Measurements from ENCODE around the gene RRP15. TPM values are rescaled to one million over a fixed set of nuclear protein-coding genes. Genes with fewer than 3 reads are reported as not detected.

The RRP15 gene
- total and polyA plus RNA-seq, 9 of the 15 experiments (the other 6 are each of a cell fraction or from before 2014, with no cell fraction given), result 9.5 to 58.1 (median 29.3) TPM

DNA sequence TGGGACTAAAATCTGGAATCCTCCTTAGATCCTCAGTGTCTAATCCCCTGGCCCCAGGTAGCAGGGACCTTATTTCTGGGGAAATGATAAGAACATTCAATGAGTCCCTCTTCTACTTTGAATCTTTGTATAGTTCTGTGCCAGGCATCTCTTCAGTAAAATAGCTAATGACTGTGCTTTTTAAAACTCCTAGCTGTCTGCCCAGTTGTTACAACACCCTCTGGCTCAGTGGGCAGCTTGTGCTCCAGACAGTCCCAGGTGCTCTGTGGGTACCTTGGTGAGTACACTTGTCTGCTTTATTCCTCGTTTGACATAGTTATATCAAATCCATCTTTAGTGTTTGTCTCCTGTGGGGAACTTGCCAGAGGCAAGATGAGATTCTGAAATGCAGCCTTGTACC lies 78.0 kb downstream of the RRP15 start:
- no peak for ATAC-seq
- CTCF ChIA-PET (ENCODE audit: low intra/inter-chr PET ratio), result no interaction called here
- Histone ChIP-seq H3K9me1 (ENCODE audit: control insufficient read depth, insufficient read depth, low read length) (no peaks in the 10 kb centered on the region), H3K4me1 (replicated peaks in 1 of 2; ENCODE audit: control insufficient read depth in 2 of 2, insufficient read depth in 2 of 2, low read length in 2 of 2) (0 out of 5 replicates have a peak, but pooled peaks cover 0 to under 1% of the 10 kb centered on the region in 2 experiments), H3K4me2 (ENCODE audit: insufficient read depth, low read length) (no peak overlapping the region), H3K27ac (ENCODE audit: extremely low read depth, low read depth, low read length) (no peak overlapping the region), H4K20me1 (replicated peaks; ENCODE audit: control insufficient read depth, insufficient read depth, low read length) (no peaks in the 10 kb centered on the region), H3K9ac (ENCODE audit: insufficient read depth in 1 of 2, low read depth in 2 of 2, low read length in 2 of 2) (no peak overlapping the region), H2AFZ (ENCODE audit: low read depth, low read length) (no peak overlapping the region), H3K79me2 (ENCODE audit: control insufficient read depth, insufficient read depth, low read length) (no peaks in the 10 kb centered on the region), H3K27me3 (ENCODE audit: control insufficient read depth in 2 of 2, insufficient read depth in 2 of 2, low read length in 2 of 2) (no peaks in the 10 kb centered on the region), H3K36me3 (ENCODE audit: control insufficient read depth, insufficient read depth, low read length) (no peaks in the 10 kb centered on the region), H3K4me3 (no peak overlapping the region), H3K9me3 (replicated peaks; ENCODE audit: control insufficient read depth, insufficient read depth, low read depth, low read length) (no peaks in the 10 kb centered on the region)
- FAIRE-seq, result no peak
- TF ChIP-seq NFE2 (IDR thresholded peaks at IDR 0.05; ENCODE audit: low read depth), result no peak
- no peak for TF ChIP-seq MCM5 (IDR thresholded peaks at IDR 0.05; ENCODE audit: low read depth)
- TF ChIP-seq RCOR1 (IDR thresholded peaks at IDR 0.05; ENCODE audit: borderline replicate concordance in 1 of 2, low read depth in 2 of 2, low read length in 2 of 2), result no peak
- no peak for TF ChIP-seq ZNF57 (CRISPR knock-in tag; IDR thresholded peaks at IDR 0.05)
- TF ChIP-seq RBM34 (IDR thresholded peaks at IDR 0.05; ENCODE audit: borderline replicate concordance, insufficient read depth, low read length), result no peak
- no peak for TF ChIP-seq RAD51 (IDR thresholded peaks at IDR 0.05; ENCODE audit: borderline replicate concordance, low read depth)
- no peak for TF ChIP-seq SMAD4 (CRISPR knock-in tag; conservative IDR thresholded peaks at IDR 0.05)
- no peak for TF ChIP-seq NBN (IDR thresholded peaks at IDR 0.05; ENCODE audit: low read depth)
- no peak for TF ChIP-seq BDP1 (IDR thresholded peaks at IDR 0.05; ENCODE audit: insufficient read depth, insufficient read length)
- no peak for TF ChIP-seq ELF2 (CRISPR knock-in tag; IDR thresholded peaks at IDR 0.05)
- TF ChIP-seq TOE1 (IDR thresholded peaks at IDR 0.05; ENCODE audit: borderline replicate concordance), result no peak
- no peak for TF ChIP-seq TOE1 (CRISPR knock-in tag; IDR thresholded peaks at IDR 0.05; ENCODE audit: borderline replicate concordance, low read depth)
- no peak for TF ChIP-seq THRAP3 (IDR thresholded peaks at IDR 0.05; ENCODE audit: borderline replicate concordance)
- TF ChIP-seq ZNF253 (CRISPR knock-in tag; conservative IDR thresholded peaks at IDR 0.05), result no peak
- TF ChIP-seq ZNF316 (IDR thresholded peaks at IDR 0.05), result no peak
- WGBS (ENCODE audit: insufficient coverage, low coverage, missing lambda C conversion rate), result 0% methylated on average over 1 of the region's 1 CpG
- BruUV-seq (replicated peaks), result no TSS peak
- intact Hi-C loops (cut with micrococcal nuclease), result loop anchor here (10.0 kb wide), 1 partner anchor 192 kb away; no protein-coding TSS in a partner anchor
- in situ Hi-C loops (cut with MboI), result no loop called here
- no peak for DNase-seq (ENCODE audit: extremely low read depth in 1 of 4, low spot score in 3 of 4)
- POLR2A ChIA-PET, result no interaction called here

Measured in K562 (cell line).